Adrenal gland (tissue), 5 donors: Measurements from ENCODE around the gene ZKSCAN3.

Source experiments
- POLR2A ChIP-seq, 2 donors: fragments of 450-650 bp; IDR thresholded peaks; one replicate each; pipeline ENCODE4 v1.6.1; 2017; ENCODE audit warnings: antibody characterized with exemption in 2 of 2, mild to moderate bottlenecking in 2 of 2, moderate library complexity in 1 of 2
- TF ChIP-seq, protein P1 (sequence below), 6 experiments: fragments of 450-650 bp in 4 of 6; fragments of 200-600 bp in 2 of 6; sonication (generic) in 1 of 6; IDR thresholded peaks; 1 replicate in 5 of 6; 2 replicates in 1 of 6; pipeline versions ENCODE4 v1.5.1 to v1.8.0; 2016 to 2021; ENCODE audit warnings: antibody characterized with exemption in 6 of 6, mild to moderate bottlenecking in 2 of 6, moderate library complexity in 1 of 6
- donor health status: DM: no; HTN: no; CAD: no.

DNA sequence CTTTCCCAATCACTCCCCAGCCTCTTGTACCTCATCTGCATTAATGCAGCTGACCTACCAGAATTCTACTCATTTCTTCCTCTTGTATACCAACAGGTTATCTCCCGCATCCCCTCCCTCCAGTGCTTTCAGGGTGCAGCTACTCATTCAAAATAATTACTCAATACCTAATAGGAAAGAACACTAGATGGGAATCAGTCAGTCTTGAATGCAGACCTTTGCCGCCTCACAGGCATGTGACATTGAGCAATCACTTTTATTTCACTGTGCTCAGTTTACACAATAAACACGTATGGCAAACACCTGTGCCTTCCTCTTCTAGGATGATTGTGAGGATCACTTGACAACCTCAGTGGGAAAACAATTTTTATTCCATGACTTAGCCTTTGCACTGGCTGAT is 27.1 kb upstream of the ZKSCAN3 start:
- TF ChIP-seq, protein P1, sequence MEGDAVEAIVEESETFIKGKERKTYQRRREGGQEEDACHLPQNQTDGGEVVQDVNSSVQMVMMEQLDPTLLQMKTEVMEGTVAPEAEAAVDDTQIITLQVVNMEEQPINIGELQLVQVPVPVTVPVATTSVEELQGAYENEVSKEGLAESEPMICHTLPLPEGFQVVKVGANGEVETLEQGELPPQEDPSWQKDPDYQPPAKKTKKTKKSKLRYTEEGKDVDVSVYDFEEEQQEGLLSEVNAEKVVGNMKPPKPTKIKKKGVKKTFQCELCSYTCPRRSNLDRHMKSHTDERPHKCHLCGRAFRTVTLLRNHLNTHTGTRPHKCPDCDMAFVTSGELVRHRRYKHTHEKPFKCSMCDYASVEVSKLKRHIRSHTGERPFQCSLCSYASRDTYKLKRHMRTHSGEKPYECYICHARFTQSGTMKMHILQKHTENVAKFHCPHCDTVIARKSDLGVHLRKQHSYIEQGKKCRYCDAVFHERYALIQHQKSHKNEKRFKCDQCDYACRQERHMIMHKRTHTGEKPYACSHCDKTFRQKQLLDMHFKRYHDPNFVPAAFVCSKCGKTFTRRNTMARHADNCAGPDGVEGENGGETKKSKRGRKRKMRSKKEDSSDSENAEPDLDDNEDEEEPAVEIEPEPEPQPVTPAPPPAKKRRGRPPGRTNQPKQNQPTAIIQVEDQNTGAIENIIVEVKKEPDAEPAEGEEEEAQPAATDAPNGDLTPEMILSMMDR (IDR thresholded peaks at IDR 0.05) = no peak
- no peak for TF ChIP-seq POLR2A (IDR thresholded peaks at IDR 0.05)
